ENCODE measurements around the gene DHRSX. TPM values are rescaled to one million over a fixed set of nuclear protein-coding genes. Genes with fewer than 3 reads are reported as not detected.

DHRSX gene
- total RNA-seq, 1 donor from 2014 or later: 19.0 TPM

DNA sequence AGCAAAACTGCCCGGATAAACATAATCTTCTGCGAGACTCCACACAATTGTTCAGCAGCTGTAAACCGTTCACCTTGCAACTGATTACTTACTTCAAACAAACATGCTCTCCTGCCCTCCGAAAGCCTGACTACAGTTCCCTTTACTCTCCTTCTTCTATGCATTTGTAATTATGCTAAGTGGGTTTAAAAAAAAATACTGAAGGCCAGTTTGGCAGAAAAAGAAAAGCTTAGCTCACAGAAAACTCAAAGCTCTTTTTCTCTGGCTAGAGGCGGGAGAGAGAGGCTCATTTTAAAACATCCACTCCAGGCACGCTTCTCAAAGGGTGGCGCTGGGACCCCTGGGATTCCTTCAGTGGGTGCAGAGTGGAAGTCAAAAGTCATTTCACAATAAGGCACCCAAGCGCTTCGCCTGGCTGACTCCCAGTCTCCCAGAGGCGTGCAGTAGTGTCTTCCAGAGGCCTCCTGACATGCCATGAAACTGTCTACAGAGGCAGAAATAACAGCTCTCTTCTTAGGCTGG, 1.9 kb downstream of the DHRSX start:
- FAIRE-seq (no peak), DNase-seq (ENCODE audit: low read depth) (peak; percentile 9)
- peaks cover 2% of the 10 kb centered on the region for H3K36me3 ChIP-seq (ENCODE audit: control insufficient read depth, insufficient read depth, low read length)
- no peaks in the 10 kb centered on the region for H3K27me3 ChIP-seq (ENCODE audit: control insufficient read depth, insufficient read depth, low read length)
- TF ChIP-seq, protein P1, sequence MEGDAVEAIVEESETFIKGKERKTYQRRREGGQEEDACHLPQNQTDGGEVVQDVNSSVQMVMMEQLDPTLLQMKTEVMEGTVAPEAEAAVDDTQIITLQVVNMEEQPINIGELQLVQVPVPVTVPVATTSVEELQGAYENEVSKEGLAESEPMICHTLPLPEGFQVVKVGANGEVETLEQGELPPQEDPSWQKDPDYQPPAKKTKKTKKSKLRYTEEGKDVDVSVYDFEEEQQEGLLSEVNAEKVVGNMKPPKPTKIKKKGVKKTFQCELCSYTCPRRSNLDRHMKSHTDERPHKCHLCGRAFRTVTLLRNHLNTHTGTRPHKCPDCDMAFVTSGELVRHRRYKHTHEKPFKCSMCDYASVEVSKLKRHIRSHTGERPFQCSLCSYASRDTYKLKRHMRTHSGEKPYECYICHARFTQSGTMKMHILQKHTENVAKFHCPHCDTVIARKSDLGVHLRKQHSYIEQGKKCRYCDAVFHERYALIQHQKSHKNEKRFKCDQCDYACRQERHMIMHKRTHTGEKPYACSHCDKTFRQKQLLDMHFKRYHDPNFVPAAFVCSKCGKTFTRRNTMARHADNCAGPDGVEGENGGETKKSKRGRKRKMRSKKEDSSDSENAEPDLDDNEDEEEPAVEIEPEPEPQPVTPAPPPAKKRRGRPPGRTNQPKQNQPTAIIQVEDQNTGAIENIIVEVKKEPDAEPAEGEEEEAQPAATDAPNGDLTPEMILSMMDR (IDR thresholded peaks at IDR 0.05; ENCODE audit: insufficient read depth, low read length, severe bottlenecking): no peak
- no peak overlapping the region for H3K4me3 ChIP-seq (ENCODE audit: low read depth, low read length)

DNA sequence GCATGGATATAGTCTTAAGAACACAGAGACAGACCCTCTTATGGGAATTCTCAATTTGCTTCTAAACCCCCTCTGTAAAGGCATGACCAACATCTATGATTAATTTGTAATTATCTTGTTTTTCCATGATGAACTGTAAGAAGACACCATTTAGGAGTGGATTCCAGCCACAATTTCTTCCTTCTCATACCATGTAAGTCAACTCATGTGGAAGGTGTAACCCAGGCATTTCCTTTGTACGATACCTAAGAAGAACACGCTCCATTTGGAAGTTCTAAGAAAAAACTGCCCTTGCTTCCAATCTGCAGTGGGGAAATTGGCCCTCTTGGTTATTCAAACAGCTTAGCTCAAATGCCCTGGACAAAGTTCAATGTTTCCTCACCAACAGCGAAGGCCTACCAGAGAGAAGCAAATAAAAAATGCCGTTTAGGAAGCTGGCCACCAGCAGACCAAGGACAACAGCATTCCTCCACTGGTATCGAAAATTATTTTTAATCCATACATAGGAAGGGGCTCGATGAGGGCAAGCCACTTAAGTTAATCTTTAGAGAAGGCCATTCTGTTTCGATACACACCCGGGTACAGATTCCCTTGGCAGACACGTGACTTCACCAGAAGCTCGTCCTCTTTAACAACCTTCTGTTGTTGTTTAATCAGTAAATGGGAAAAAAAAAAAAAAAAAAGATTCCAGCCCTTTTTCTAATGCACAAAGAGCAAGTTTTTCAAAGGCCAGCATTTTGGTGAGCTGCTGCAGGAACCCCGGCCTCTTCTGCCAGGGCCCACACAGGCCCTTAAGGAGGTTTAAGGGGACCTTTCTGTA, 2.6 kb downstream of the DHRSX start:
- TF ChIP-seq, protein P1 (IDR thresholded peaks at IDR 0.05; ENCODE audit: insufficient read depth, low read length, severe bottlenecking): no peak
- FAIRE-seq (peak; percentile 43), DNase-seq (ENCODE audit: low read depth) (peak; percentile 9)
- peaks cover 2% of the 10 kb centered on the region for H3K36me3 ChIP-seq (ENCODE audit: control insufficient read depth, insufficient read depth, low read length)
- no peak overlapping the region for H3K4me3 ChIP-seq (ENCODE audit: low read depth, low read length)
- H3K27me3 ChIP-seq (ENCODE audit: control insufficient read depth, insufficient read depth, low read length): no peaks in the 10 kb centered on the region

DNA sequence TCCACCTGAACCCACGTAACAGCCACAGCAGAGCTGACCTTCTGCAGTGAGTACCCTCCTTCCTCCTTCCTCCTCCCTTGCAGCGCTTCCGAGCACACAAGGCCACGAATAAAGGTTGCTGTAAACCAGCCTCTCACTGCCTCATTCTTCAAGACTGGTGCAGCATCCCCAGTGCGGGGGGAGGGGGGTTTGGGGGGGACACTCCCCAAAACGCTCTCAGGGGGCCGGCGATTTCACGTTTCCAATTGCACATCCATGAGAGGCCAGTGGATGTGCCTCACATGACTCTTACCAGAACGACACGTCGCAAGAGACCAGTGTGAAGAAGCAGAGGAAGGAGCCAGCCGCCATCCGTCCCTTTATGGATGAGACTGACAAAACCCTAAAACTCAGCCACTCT, 5.2 kb downstream of the DHRSX start:
- Histone ChIP-seq H3K4me3 (ENCODE audit: low read depth, low read length) (no peak overlapping the region), H3K27me3 (ENCODE audit: control insufficient read depth, insufficient read depth, low read length) (no peaks in the 10 kb centered on the region), H3K36me3 (ENCODE audit: control insufficient read depth, insufficient read depth, low read length) (peaks cover 2% of the 10 kb centered on the region)
- no peak for DNase-seq (ENCODE audit: low read depth)
- TF ChIP-seq, protein P1 (IDR thresholded peaks at IDR 0.05; ENCODE audit: insufficient read depth, low read length, severe bottlenecking): no peak
- no peak for FAIRE-seq

DNA sequence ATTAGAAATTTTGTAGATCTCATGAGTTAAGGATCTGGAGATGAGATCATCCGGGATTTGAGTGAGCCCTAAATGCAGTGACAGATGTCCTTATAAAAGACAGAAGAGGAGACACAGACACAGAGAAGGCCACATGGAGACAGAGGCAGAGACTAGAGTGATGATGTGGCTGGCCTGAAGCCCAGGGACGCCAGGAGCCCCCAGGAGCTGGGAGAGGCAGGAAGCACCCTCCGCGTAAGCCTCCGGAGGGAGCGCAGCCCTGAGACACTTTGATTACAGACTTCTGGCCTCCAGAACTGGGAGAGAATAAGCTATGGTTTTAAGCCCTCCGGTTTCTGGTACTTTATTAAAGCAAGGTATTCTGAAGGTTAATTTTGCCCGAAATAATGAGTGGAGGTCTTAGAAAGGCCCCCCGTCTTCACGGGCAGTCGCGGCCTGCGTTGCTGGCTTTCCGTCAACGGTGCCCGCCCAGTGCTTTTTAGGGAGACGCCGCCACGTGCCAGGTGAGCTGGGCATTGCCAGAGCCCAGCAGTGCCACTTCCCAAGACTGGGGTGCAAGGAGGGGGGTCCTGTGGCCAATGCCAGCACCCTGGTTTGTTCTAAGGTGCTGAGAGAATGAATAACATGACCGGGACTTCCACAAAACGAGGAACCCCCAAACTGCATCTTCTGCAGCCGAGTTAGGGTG, 8.1 kb downstream of the DHRSX start:
- TF ChIP-seq, protein P1 (IDR thresholded peaks at IDR 0.05; ENCODE audit: insufficient read depth, low read length, severe bottlenecking): no peak
- H3K36me3 ChIP-seq (ENCODE audit: control insufficient read depth, insufficient read depth, low read length): peaks cover 15% of the 10 kb centered on the region
- no peak for FAIRE-seq
- no peak for DNase-seq (ENCODE audit: low read depth)
- H3K4me3 ChIP-seq (ENCODE audit: low read depth, low read length): no peak overlapping the region
- no peaks in the 10 kb centered on the region for H3K27me3 ChIP-seq (ENCODE audit: control insufficient read depth, insufficient read depth, low read length)

DNA sequence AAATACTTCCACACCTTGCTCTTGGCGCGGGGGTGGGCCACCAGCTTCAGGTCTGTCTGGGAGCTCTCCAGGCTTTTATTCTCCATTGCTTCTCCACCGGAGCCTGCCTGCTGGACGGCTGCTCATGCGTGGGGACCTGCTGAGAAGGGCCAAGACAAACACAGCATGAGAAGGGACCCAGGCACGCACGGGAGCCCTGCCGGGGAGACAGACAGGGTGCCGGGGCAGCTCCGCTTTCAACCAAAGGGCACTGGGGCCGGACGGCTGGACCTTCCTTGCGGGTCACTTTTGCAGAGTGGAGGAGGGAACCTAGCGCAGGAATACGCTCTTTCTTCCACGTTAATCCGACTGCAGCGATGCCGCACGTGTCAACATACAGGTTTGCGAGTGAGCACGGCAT, 10.1 kb downstream of the DHRSX start:
- no peak for DNase-seq (ENCODE audit: low read depth)
- FAIRE-seq: no peak
- TF ChIP-seq, protein P1 (IDR thresholded peaks at IDR 0.05; ENCODE audit: insufficient read depth, low read length, severe bottlenecking): no peak
- H3K27me3 ChIP-seq (ENCODE audit: control insufficient read depth, insufficient read depth, low read length): no peaks in the 10 kb centered on the region
- peaks cover 16% of the 10 kb centered on the region for H3K36me3 ChIP-seq (ENCODE audit: control insufficient read depth, insufficient read depth, low read length)
- H3K4me3 ChIP-seq (ENCODE audit: low read depth, low read length): no peak overlapping the region
